Osteoblast (primary cell): ENCODE measurements around the gene HBA2. TPM values are rescaled to one million over a fixed set of nuclear protein-coding genes. Genes with fewer than 3 reads are reported as not detected.
"Not testable (repeated sequence)": the region's sequence is repeated elsewhere in the genome, so short reads cannot be mapped to it uniquely, and the experiment has no call there.

Experiments used
- DNase-seq: peaks from one replicate; pipeline ENCODE4 v3.0.0; 2011; ENCODE audit warnings: low spot score, mixed read lengths; ENCODE audit not compliant: insufficient read length; ENCODE audit errors: missing footprints
- H2AFZ ChIP-seq: 2 replicates; pipeline ENCODE4 v1.6.0; 2011; ENCODE audit warnings: mild to moderate bottlenecking, low read length
- H3K27ac ChIP-seq: 2 replicates; pipeline ENCODE4 v1.5.1; 2011; ENCODE audit warnings: mild to moderate bottlenecking, low read depth, low read length, moderate library complexity
- H3K27me3 ChIP-seq: 2 replicates; pipeline ENCODE4 v1.6.0; 2012; ENCODE audit warnings: mild to moderate bottlenecking, control low read depth, inconsistent platforms, low read length, moderate library complexity; ENCODE audit not compliant: insufficient read depth
- H3K36me3 ChIP-seq: 2 replicates; pipeline ENCODE4 v1.5.1; 2011; ENCODE audit warnings: mild to moderate bottlenecking, low read length, control low read depth, moderate library complexity; ENCODE audit not compliant: insufficient read depth
- H3K4me1 ChIP-seq: 2 replicates; pipeline ENCODE4 v1.5.1; 2011; ENCODE audit warnings: mild to moderate bottlenecking, low read length, control low read depth, moderate library complexity; ENCODE audit not compliant: insufficient read depth
- H3K4me2 ChIP-seq: 2 replicates; pipeline ENCODE4 v1.6.0; 2011; ENCODE audit warnings: mild to moderate bottlenecking, low read length; ENCODE audit not compliant: insufficient read depth
- H3K4me3 ChIP-seq: fragments of 200-600 bp; sonication (generic); 3 replicates; pipeline ENCODE4 v1.5.1; 2012; ENCODE audit warnings: mild to moderate bottlenecking, low read length, inconsistent platforms; ENCODE audit not compliant: insufficient read depth
- H3K79me2 ChIP-seq: 2 replicates; pipeline ENCODE4 v1.6.0; 2012; ENCODE audit warnings: mild to moderate bottlenecking, low read length, control low read depth, inconsistent platforms; ENCODE audit not compliant: insufficient read depth
- H3K9me3 ChIP-seq: 2 replicates; pipeline ENCODE4 v1.5.1; 2011; ENCODE audit warnings: low read depth, low read length, control low read depth
- H4K20me1 ChIP-seq: 2 replicates; pipeline ENCODE4 v1.6.0; 2012; ENCODE audit warnings: mild to moderate bottlenecking, low read length, control low read depth; ENCODE audit not compliant: insufficient read depth
- total RNA-seq: library from RNA; depleted of rRNA; stranded (reverse); fragments of >200 nt; gene quantifications from 2 replicates; pipeline ENCODE4 v1.2.3, GENCODE V29; 2012
- TF ChIP-seq, protein P1 (sequence below): IDR thresholded peaks from 2 replicates; pipeline ENCODE4 v1.5.1; 2011; ENCODE audit warnings: mild to moderate bottlenecking, low read depth, low read length, moderate library complexity; ENCODE audit errors: extremely low read depth

Gene HBA2
- total RNA-seq, 1 donor = not detected

- Histone ChIP-seq H3K9me3 (no peaks in the 10 kb centered on the region), H3K4me3 (no peak overlapping the region), H2AFZ (no peak overlapping the region), H3K36me3 (no peaks in the 10 kb centered on the region), H3K27me3 (peaks cover 47% of the 10 kb centered on the region), H4K20me1 (no peaks in the 10 kb centered on the region), H3K27ac (no peak overlapping the region), H3K79me2 (no peaks in the 10 kb centered on the region), H3K4me2 (no peak overlapping the region), H3K4me1 (no peaks in the 10 kb centered on the region)
- DNase-seq = peak; percentile 81
- TF ChIP-seq, protein P1, sequence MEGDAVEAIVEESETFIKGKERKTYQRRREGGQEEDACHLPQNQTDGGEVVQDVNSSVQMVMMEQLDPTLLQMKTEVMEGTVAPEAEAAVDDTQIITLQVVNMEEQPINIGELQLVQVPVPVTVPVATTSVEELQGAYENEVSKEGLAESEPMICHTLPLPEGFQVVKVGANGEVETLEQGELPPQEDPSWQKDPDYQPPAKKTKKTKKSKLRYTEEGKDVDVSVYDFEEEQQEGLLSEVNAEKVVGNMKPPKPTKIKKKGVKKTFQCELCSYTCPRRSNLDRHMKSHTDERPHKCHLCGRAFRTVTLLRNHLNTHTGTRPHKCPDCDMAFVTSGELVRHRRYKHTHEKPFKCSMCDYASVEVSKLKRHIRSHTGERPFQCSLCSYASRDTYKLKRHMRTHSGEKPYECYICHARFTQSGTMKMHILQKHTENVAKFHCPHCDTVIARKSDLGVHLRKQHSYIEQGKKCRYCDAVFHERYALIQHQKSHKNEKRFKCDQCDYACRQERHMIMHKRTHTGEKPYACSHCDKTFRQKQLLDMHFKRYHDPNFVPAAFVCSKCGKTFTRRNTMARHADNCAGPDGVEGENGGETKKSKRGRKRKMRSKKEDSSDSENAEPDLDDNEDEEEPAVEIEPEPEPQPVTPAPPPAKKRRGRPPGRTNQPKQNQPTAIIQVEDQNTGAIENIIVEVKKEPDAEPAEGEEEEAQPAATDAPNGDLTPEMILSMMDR = no peak
These were observed 5.5 kb upstream of the HBA2 start for GRCh38 chr16:167122-167690.

- Histone ChIP-seq H3K79me2 (no peaks in the 10 kb centered on the region), H4K20me1 (no peaks in the 10 kb centered on the region), H3K4me2 (no peak overlapping the region), H3K27ac (no peak overlapping the region), H3K9me3 (no peaks in the 10 kb centered on the region), H2AFZ (no peak overlapping the region), H3K36me3 (no peaks in the 10 kb centered on the region), H3K27me3 (peaks cover 47% of the 10 kb centered on the region), H3K4me3 (no peak overlapping the region), H3K4me1 (no peaks in the 10 kb centered on the region)
- DNase-seq = peak; percentile 75
- TF ChIP-seq, protein P1 = no peak
These were observed 4.3 kb upstream of the HBA2 start for GRCh38 chr16:168424-168823.

GRCh38 chr16:169014-169413 is 3.7 kb upstream of the HBA2 start:
- Histone ChIP-seq H3K79me2 (no peaks in the 10 kb centered on the region), H3K27ac (no peak overlapping the region), H4K20me1 (no peaks in the 10 kb centered on the region), H3K27me3 (peaks cover 47% of the 10 kb centered on the region), H3K4me3 (no peak overlapping the region), H3K9me3 (no peaks in the 10 kb centered on the region), H2AFZ (no peak overlapping the region), H3K4me2 (no peak overlapping the region), H3K4me1 (no peaks in the 10 kb centered on the region), H3K36me3 (no peaks in the 10 kb centered on the region)
- DNase-seq = peak; percentile 67
- TF ChIP-seq, protein P1 = no peak

- H3K27me3 ChIP-seq = peaks cover 53% of the 10 kb centered on the region
- H3K79me2 ChIP-seq, H3K9me3 ChIP-seq, H2AFZ ChIP-seq, H3K4me2 ChIP-seq, H3K27ac ChIP-seq, H3K36me3 ChIP-seq, H3K4me3 ChIP-seq, H4K20me1 ChIP-seq, H3K4me1 ChIP-seq: not testable (repeated sequence)
- peak; percentile 67 for DNase-seq
These were observed 2.6 kb upstream of the HBA2 start for GRCh38 chr16:170088-170507.
